ENCODE measurements around the gene NAA35.

The NAA35 gene

GRCh38 chr9:86069206-86069869 lies 128.4 kb downstream of the NAA35 start:
- no peak for DNase-seq

Measured in activated naive CD4-positive, alpha-beta T cell treated with Interleukin-2 at 50 U/mL for 16 hours (primary cell).